Fibroblast of the conjunctiva (primary cell): ENCODE data around the gene FBXO22.
A peak's percentile ranks its signal among the peaks of the same experiment; 100 is the strongest.
"Not testable (repeated sequence)": the region's sequence is repeated elsewhere in the genome, so short reads cannot be mapped to it uniquely, and the experiment has no call there.

ENCODE experiments used
- DNase-seq: peaks from one replicate; pipeline ENCODE4 v3.0.0-alpha.2; 2010; ENCODE audit warnings: low read depth

FBXO22 gene

GRCh38 chr15:75903331-75904239 is at the start of gene FBXO22:
FBXO22 (plus strand) TSS chr15:75903878; CDS start chr15:75903964, 86 bp downstream.
- peak; percentile 74 for DNase-seq

DNA sequence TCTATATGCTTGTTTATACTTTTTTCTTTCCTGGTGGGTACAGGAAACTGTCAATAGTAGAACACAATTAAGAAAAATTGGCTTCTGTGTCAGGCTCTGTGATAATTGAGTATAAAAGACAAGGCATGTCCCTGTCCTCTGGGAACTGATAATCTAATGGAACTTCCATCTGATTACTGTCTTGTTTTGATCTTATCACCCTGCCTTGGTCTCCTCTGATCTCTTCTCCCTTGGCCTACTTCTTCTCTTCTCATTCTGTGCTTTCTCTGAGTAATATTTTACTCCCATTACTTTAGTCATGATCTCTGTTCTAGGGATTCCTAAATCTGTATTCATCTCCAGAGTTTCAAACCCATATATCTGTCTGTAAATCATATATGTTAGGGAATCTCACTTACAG is 45.8 kb upstream of the FBXO22 start:
- no peak for DNase-seq

DNA sequence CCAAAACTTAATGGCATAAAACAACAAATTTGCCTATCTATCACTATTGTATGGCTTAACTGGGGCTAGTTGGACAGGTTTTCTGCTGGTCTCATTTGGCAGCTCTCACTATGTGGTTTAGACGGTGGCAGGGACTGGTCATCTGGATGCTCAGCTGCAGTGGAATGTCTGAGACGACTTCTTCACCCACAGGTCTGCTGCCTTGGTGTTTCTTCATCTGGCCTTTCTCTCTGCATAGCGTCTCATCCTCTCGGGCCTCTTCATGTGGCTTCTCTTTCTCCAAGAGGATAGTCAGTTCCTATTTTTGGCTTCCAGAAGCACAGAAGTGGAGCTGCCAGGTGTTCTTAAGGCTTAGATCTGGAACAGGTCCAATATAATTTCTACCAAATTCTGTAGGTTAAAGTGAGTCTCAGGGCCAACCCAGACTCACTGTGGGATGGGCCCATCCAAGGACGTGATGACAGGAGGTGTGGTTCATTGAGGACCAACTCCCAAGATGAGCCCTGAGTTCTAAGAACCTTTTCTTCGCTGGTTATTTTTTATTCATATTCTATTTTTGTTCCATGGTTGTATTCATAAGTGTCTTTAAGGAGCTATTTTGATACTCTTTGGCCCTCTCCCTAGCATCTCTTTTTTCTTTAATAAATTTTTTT is 41.8 kb upstream of the FBXO22 start:
- no peak for DNase-seq

GRCh38 chr15:75862796-75863195 is 40.9 kb upstream of the FBXO22 start:
- DNase-seq: no peak

- DNase-seq: no peak
Observed at GRCh38 chr15:75864213-75865059, 39.2 kb upstream of the FBXO22 start.

DNA sequence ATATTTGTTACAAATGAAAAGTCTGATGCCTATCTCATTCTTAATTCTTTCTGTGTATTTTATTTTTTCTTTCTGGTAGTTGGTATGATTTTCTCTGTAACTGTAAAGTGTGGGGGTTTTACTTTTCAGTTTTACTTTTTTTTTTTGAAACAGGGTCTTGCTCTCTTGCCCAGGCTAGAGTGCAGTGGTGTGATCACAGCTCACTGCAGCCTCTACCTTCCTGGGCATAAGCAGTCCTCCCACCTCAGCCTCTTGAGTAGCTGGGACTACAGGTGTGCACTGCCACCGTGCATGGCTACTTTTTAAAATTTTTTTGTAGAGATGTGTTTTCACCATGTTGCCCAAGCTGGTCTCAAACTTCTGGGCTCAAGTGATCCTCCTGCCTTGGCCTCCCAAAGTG is 37.6 kb upstream of the FBXO22 start:
- DNase-seq: not testable (repeated sequence)

DNA sequence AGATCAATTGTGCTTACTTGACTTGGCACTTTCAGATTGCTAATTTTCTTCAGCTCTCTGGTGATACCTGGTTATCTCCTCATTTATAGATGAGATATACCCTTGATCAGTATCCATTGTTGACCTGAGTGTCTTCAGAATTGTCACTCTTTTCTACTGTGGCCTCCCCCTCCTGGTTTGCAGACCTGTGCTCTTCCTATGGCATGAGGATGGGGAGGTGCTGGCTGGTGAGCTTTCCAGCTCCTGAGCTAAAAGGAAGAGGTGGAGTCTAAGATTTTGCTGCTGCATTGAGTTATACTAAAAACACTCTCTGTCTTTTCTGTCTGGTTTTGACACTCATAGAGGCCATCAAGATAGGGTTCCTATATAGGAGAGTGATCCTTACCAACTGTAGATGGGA is 36.8 kb upstream of the FBXO22 start:
- DNase-seq: no peak

- no peak for DNase-seq
Observed at GRCh38 chr15:75867449-75867848, 36.2 kb upstream of the FBXO22 start.

- DNase-seq: no peak
Observed at GRCh38 chr15:75868019-75868418, 35.7 kb upstream of the FBXO22 start.

GRCh38 chr15:75869446-75869845 is 34.2 kb upstream of the FBXO22 start:
- no peak for DNase-seq

- DNase-seq: not testable (repeated sequence)
Observed at GRCh38 chr15:75871589-75871988, 32.1 kb upstream of the FBXO22 start.

GRCh38 chr15:75872403-75872990 is 31.2 kb upstream of the FBXO22 start:
- no peak for DNase-seq

DNA sequence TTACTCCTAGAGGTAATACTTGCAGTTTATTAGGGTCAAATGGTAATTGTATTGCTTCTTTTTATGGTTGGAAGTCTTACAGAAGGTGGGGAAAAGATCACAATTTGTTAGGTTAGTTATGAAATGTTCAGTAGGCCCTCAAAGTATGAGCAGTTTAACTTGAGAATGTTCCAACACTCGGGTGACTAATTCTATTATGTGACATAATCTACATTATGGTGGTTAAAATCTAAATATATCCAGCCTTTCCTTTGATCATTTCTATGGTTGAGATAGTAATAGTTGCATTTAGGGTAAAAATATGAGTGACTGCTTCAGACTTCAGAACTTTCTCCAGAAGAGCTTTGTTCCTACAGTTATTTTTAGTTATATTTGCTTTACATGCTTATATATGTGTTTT is 19.6 kb upstream of the FBXO22 start:
- no peak for DNase-seq

GRCh38 chr15:75887178-75887577 is 16.5 kb upstream of the FBXO22 start:
- no peak for DNase-seq

DNA sequence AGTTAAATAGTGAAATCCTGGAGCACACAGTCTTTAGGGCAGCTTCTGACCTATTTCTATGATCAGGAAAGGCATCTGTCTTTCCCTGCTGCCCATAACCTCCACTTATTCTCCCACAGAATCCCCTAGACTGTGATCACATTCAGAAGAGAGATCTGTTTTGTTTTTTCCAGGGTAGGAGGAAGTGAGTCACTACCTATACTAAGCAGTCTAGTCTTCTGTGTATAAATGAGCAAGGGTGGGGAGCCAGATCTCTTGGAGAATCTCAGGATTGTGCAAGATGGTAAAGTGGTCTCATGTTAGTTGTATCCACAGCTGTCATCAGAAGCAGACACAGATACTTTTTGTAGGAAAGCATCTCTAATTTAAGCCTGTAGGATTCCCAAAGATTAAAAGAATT is 11.8 kb upstream of the FBXO22 start:
- DNase-seq: peak; percentile 66

GRCh38 chr15:75895731-75896130 is 7.9 kb upstream of the FBXO22 start:
- no peak for DNase-seq

GRCh38 chr15:75900577-75900976 is 3.1 kb upstream of the FBXO22 start:
- no peak for DNase-seq

DNA sequence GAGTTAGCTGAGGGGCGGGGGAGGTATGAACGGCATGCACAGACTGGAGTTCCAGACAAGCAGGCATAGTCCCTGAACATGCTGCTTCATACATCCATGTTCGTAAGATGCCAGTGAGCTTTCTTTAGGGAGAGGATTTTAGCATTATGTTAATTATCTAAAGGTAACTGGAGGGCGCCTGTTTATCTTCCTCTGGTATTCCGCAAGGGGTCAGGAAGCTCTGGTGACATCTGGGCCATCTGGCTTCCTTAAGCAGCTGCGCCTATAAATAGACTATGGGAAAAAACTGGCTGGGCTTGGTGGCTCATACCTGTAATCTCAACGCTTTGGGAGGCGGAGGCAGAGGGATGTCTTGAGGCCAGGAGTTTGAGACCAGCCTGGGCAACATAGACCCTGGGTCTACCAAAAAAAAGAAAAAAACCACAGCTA is 1.5 kb upstream of the FBXO22 start:
- no peak for DNase-seq

GRCh38 chr15:75905231-75905630 is 1.6 kb downstream of the FBXO22 start:
- DNase-seq: no peak

GRCh38 chr15:75910355-75910754 is 6.7 kb downstream of the FBXO22 start:
- DNase-seq: not testable (repeated sequence)

DNA sequence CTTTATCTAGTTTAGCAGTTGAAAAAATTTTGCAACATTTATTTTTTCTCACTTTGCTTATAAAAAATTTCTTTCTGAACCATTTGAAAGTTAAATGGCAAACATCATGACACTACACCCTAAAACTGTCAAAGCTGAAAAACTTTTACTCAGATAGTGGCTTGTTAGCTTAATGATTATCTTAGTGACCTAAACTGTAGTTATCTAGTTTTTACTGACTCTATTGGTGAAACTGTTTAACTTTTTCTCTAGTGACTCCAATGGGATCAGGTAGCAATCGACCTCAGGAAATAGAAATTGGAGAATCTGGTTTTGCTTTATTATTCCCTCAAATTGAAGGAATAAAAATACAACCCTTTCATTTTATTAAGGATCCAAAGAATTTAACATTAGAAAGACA is 13.3 kb downstream of the FBXO22 start:
- no peak for DNase-seq

- no peak for DNase-seq
Observed at GRCh38 chr15:75918135-75918534, 14.5 kb downstream of the FBXO22 start.
